Inferior parietal cortex (tissue), 1 donor: Measurements from ENCODE around the gene TUFT1.
"Not testable (repeated sequence)": the region's sequence is repeated elsewhere in the genome, so short reads cannot be mapped to it uniquely, and the experiment has no call there.

Source experiments
- DNase-seq: peaks from one replicate; pipeline ENCODE4 v3.0.0-alpha.2; 2016; ENCODE audit errors: extremely low spot score

TUFT1 gene

GRCh38 chr1:151615711-151616504 is 75.8 kb downstream of the TUFT1 start:
- no peak for DNase-seq

- no peak for DNase-seq
These were observed 76.4 kb downstream of the TUFT1 start for GRCh38 chr1:151616505-151616849.

GRCh38 chr1:151618003-151618402 is 77.9 kb downstream of the TUFT1 start:
- DNase-seq, result no peak

DNA sequence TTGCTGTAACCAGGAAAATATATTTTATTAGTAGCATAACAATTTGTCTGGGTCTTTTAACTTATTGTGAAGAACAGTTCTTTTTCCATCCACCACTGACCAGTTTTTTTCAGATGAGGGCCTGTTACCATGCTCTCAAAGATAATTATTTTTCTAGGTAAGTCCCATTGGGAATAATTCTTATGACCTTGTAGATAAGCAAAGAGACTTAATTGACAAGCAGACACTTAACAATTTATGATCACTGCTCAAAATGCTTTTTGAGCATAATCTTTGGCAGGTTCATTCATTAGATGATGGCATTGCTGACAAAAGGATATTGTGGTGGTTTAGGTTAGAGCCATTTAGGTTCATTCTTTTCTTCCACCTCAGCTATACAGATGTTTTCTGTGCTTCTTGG is 78.4 kb downstream of the TUFT1 start:
- no peak for DNase-seq

DNA sequence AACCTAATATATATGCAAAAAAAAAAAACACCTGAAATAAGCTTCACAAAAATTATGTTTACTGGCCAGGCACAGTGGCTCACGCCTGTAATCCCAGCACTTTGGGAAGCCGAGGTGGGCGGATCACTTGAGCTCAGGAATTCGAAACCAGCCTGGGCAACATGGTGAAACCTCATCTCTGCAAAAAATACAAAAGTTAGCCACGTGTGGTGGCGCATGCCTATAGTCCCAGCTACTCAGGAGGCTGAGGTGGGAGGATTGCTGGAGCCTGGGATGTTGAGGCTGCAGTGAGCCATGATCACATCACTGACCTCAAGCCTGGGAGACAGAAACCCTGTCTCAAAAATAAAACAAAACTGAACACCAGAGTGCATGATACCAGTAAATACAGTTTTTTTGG is 78.9 kb downstream of the TUFT1 start:
- not testable (repeated sequence) for DNase-seq

- no peak for DNase-seq
These were observed 79.5 kb downstream of the TUFT1 start for GRCh38 chr1:151619489-151620093.

DNA sequence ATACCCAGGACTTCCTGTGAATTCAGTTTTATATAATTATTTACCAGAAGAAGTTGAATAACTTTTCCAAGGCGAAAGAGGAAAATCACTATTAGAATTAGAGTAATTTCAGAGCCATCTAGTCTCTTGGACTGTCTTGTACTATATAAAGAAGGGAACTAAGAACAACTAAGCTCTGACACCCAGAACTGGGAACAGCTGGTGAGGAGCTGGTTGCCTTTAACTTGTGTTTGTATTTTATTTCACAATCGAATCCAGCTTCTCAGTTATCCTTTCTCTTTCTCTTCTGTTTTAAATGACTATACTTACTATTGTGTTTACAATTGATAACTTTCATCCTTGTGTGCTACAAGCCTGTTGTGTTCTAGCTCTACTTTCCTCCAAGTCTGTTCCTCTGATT is 80.2 kb downstream of the TUFT1 start:
- peak; percentile 20 for DNase-seq

- DNase-seq, result peak; percentile 24
These were observed 81.2 kb downstream of the TUFT1 start for GRCh38 chr1:151621351-151621750.

- no peak for DNase-seq
These were observed 84.7 kb downstream of the TUFT1 start for GRCh38 chr1:151624783-151625182.

GRCh38 chr1:151626740-151627334 is 86.7 kb downstream of the TUFT1 start:
- DNase-seq, result no peak

GRCh38 chr1:151629278-151629677 is 89.2 kb downstream of the TUFT1 start:
- no peak for DNase-seq
